Adrenal gland (tissue), 5 donors: ENCODE measurements around the gene MSX2.

Experiments
- CTCF ChIP-seq, 6 experiments: fragments of 450-650 bp in 4 of 6; fragments of 200-600 bp in 2 of 6; sonication (generic) in 1 of 6; IDR thresholded peaks; 1 replicate in 5 of 6; 2 replicates in 1 of 6; pipeline versions ENCODE4 v1.5.1 to v1.8.0; 2016 to 2021; ENCODE audit warnings: antibody characterized with exemption in 6 of 6, mild to moderate bottlenecking in 2 of 6, moderate library complexity in 1 of 6
- POLR2A ChIP-seq, 2 donors: fragments of 450-650 bp; IDR thresholded peaks; one replicate each; pipeline ENCODE4 v1.6.1; 2017; ENCODE audit warnings: antibody characterized with exemption in 2 of 2, mild to moderate bottlenecking in 2 of 2, moderate library complexity in 1 of 2
- donor health status: DM: no; HTN: no; CAD: no.

GRCh38 chr5:174760721-174761120 is 36.3 kb downstream of the MSX2 start:
- TF ChIP-seq CTCF (IDR thresholded peaks at IDR 0.05) (no peak), POLR2A (IDR thresholded peaks at IDR 0.05) (no peak)
